GM18505 (cell line): ENCODE measurements around the gene SLC1A5.

Source experiments
- ATAC-seq: cut with Tn5 transposase; IDR thresholded peaks from one replicate; pipeline ENCODE4 v1.9.1; 2021; ENCODE audit not compliant: unreplicated experiment
- POLR2A ChIP-seq: IDR thresholded peaks from 4 replicates; pipeline ENCODE4 v1.6.1; 2011; ENCODE audit warnings: borderline replicate concordance; ENCODE audit not compliant: insufficient read depth, insufficient read length; ENCODE audit errors: extremely low read depth

The SLC1A5 gene

DNA sequence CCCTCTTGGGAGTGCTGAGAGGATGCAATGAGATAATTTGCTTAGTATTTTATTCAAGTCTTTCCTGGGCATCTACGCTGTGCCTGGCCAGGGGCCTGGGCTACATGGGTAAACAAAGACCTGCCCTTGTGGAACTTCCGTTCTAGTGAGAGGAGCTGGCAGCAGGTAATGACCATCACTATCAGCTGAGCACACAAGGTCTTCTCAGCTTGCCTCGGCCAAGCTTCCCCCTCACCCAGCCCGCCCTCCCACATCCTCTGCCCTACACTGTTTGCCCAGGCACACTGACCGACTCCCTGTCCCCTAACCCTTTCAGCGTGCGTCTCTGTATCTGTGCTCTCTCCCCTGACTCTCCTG is 51.1 kb downstream of the SLC1A5 start:
- TF ChIP-seq POLR2A, result no peak
- no peak for ATAC-seq

- no peak for ATAC-seq
- no peak for TF ChIP-seq POLR2A
Observed at GRCh38 chr19:46736531-46737297, 51.7 kb downstream of the SLC1A5 start.

- no peak for ATAC-seq
- TF ChIP-seq POLR2A, result no peak
Observed at GRCh38 chr19:46733690-46734292, 54.6 kb downstream of the SLC1A5 start.

GRCh38 chr19:46732966-46733689 is 55.3 kb downstream of the SLC1A5 start:
- ATAC-seq, result no peak
- no peak for TF ChIP-seq POLR2A

GRCh38 chr19:46732172-46732938 is 56.0 kb downstream of the SLC1A5 start:
- no peak for TF ChIP-seq POLR2A
- ATAC-seq, result no peak

DNA sequence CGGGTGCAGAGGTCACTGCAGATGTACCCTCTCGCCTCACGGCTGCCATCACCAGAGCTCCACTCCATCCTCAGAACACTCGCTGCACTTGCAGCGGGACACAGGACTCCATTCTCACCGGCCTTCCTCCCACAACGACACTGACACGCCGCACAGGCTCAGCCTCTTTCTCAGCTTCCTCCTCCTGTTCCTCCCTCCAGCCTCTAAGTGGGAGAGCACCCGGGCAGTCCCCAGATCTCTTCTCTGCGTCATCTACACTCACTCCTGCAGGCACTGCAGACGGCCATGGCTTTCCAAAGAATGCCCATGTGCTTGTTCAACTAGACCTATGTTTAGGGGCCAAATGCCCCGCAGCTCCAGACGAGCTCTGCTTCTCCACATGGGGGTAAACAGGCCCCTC is 56.8 kb downstream of the SLC1A5 start:
- no peak for ATAC-seq
- no peak for TF ChIP-seq POLR2A

GRCh38 chr19:46731007-46731501 is 57.3 kb downstream of the SLC1A5 start:
- no peak for TF ChIP-seq POLR2A
- no peak for ATAC-seq

- ATAC-seq, result no peak
- no peak for TF ChIP-seq POLR2A
Observed at GRCh38 chr19:46730595-46730994, 57.8 kb downstream of the SLC1A5 start.

- no peak for ATAC-seq
- no peak for TF ChIP-seq POLR2A
Observed at GRCh38 chr19:46730187-46730586, 58.2 kb downstream of the SLC1A5 start.

DNA sequence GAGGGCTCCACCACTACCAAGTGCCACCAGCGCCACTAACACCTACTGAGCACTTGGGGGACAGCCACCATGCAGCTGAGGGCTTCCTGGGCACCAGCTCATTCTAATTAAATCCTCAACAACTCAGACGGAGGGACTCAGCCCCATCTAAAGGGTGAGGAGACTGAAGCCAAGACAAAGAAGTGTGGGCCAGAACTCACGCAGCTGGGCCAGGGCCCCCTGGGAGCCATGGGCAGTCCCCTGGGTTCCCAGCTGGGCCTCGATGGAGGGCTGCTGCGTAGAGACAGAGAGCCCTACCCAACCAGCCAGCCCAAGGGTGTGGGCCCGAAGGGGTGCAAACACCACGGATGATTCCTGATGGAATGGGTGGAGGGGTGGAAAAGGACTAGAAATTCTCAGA is 58.7 kb downstream of the SLC1A5 start:
- TF ChIP-seq POLR2A, result no peak
- no peak for ATAC-seq

DNA sequence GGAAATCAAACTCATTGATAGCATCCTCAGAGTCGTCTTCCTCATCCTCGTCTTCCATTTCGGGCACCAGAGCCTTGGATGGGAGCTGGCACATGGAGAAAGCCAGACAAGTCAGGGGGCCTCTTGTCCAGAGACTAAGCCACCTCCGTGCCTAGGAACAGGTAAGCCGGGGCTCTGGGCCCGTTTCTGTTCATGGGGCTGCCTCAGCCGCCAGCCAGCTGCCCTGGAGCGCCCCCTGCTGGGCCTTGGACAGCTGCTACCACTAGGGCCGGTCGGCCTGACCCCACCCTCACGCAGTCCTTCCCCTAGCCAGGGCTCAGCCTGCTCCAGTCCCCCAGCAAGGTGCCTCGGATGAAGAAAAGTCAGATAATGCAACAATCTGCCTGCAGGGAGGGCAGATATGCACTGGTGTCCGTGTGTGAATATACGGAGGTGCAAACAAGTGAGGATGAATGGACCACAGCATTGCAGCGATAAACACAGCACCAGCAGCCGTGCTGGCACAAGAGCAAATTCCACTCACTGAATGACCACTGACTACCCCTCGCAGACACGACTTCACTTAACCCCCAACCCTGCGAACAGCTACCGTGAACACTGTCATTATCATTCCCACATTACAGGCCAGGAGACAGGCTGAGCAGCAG is 59.6 kb downstream of the SLC1A5 start:
- no peak for ATAC-seq
- TF ChIP-seq POLR2A, result no peak

GRCh38 chr19:46728208-46728607 is 60.2 kb downstream of the SLC1A5 start:
- no peak for ATAC-seq
- TF ChIP-seq POLR2A, result no peak

DNA sequence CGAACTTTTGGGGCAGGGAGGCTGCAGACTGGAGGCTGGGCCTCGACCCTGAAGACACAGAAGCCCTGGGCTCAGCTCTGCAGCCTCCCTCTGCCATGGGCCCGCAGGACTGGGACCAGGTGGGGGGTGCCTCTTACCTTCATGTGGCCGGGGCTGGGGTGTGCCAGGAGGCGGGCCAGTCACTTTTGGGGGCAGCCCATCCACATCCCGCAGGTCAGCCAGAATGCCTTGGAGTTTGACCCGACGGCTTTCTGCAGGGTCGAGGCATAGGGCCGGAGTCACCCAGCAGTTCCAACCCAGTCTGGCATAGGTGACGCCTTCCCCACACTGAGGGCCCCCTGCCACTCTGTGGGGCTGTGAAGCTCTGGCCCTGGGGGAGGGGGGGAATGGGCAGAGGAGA is 60.6 kb downstream of the SLC1A5 start:
- no peak for ATAC-seq
- no peak for TF ChIP-seq POLR2A

DNA sequence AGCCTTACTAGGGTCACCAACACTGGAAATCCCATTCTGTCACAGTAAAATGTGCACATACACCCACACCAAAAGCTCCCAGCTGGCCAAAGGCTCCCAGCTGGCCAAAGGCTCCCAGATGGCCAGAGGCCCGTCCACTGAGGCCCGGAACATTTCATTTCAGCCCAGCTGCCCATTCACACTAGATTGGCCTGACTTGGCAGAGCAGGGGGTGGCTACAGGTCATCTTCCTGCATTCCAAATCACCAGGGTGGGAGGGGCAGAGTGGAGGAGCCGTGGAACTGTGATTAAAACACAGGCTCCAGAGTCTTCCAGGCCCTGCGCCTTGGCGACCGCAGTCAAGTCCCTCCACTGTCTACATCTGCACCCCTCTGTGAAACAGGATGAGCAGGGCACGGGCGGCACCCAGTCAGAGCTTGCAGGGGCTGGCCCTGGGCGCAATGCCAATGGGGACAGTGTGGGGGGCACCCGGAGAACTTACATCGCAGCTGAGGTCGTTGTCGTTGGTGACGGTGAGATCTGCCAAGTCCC is 61.4 kb downstream of the SLC1A5 start:
- no peak for TF ChIP-seq POLR2A
- no peak for ATAC-seq
